GM21515 (cell line): ENCODE measurements around the gene CER1.

Experiments
- ATAC-seq: cut with Tn5 transposase; IDR thresholded peaks from one replicate; pipeline ENCODE4 v1.9.1; 2021; ENCODE audit not compliant: unreplicated experiment

Gene CER1

GRCh38 chr9:14722391-14723035 lies at the start of gene CER1:
Gene CER1 (minus strand): TSS chr9:14722733. CDS start chr9:14722672, 61 bp downstream.
- ATAC-seq = no peak

GRCh38 chr9:14770592-14770991 lies 48.1 kb upstream of the CER1 start:
- ATAC-seq = no peak

- no peak for ATAC-seq
These were observed 46.7 kb upstream of the CER1 start for GRCh38 chr9:14769230-14769571.

GRCh38 chr9:14768405-14769229 lies 46.1 kb upstream of the CER1 start:
- ATAC-seq = no peak

- ATAC-seq = no peak
These were observed 43.8 kb upstream of the CER1 start for GRCh38 chr9:14766299-14766698.

GRCh38 chr9:14761584-14761983 lies 39.1 kb upstream of the CER1 start:
- no peak for ATAC-seq

- ATAC-seq = no peak
These were observed 37.5 kb upstream of the CER1 start for GRCh38 chr9:14760060-14760459.

GRCh38 chr9:14756291-14756690 lies 33.8 kb upstream of the CER1 start:
- no peak for ATAC-seq

- ATAC-seq = no peak
These were observed 30.3 kb upstream of the CER1 start for GRCh38 chr9:14752871-14753270.

GRCh38 chr9:14752271-14752670 lies 29.7 kb upstream of the CER1 start:
- no peak for ATAC-seq

- no peak for ATAC-seq
These were observed 28.3 kb upstream of the CER1 start for GRCh38 chr9:14750821-14751220.

- ATAC-seq = no peak
These were observed 27.2 kb upstream of the CER1 start for GRCh38 chr9:14749741-14750211.

- no peak for ATAC-seq
These were observed 25.8 kb upstream of the CER1 start for GRCh38 chr9:14748373-14748772.

GRCh38 chr9:14747111-14747510 lies 24.6 kb upstream of the CER1 start:
- ATAC-seq = no peak

- ATAC-seq = no peak
These were observed 24.1 kb upstream of the CER1 start for GRCh38 chr9:14746626-14747025.

- no peak for ATAC-seq
These were observed 22.2 kb upstream of the CER1 start for GRCh38 chr9:14744768-14745167.

GRCh38 chr9:14741369-14741768 lies 18.8 kb upstream of the CER1 start:
- peak; percentile 78 for ATAC-seq

GRCh38 chr9:14733133-14733532 lies 10.6 kb upstream of the CER1 start:
- ATAC-seq = no peak

- ATAC-seq = no peak
These were observed 8.9 kb upstream of the CER1 start for GRCh38 chr9:14731294-14731981.

- ATAC-seq = no peak
These were observed 7.9 kb upstream of the CER1 start for GRCh38 chr9:14730461-14730898.

GRCh38 chr9:14723301-14723700 lies 768 bp upstream of the CER1 start:
- no peak for ATAC-seq
